ENCODE measurements around the gene SCNN1G.
"Not testable (repeated sequence)": the region's sequence is repeated elsewhere in the genome, so short reads cannot be mapped to it uniquely, and the experiment has no call there.

The SCNN1G gene

GRCh38 chr16:23182679-23183542 lies at the start of gene SCNN1G:
SCNN1G (plus strand) TSS chr16:23182745; CDS start chr16:23186272, 3,527 bp downstream.
- no peak for DNase-seq (ENCODE audit: low read depth)

DNA sequence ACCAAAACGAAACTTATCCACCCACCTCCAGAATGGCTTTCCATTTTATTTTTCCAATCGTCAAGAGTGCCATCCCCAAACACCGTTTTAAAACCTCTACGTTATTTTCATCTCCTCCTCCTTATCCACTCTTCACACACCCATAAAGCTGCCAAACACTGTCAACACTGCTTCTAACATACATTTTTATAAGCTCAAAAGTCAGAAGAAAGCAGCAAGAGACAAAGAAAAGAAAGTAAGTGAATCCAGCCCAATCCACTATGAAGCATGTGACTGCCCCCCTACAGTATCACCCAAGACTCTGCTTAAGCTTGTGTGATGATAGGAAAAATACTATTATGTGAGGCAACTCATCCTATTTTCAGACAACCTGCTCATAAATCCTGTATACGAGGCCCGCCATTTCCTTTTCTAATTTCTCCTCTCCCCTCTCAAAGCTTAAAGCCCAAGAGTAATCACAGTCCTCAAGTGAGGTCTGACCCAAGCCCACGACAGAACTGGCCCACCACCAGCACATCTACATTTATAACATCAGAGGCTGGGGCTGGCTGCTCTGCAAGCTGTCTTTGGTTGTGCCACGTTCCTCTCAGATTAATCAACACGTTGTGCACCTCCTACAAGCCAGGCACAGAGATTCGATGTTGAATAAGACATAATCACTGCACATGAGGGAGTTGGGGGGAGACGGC lies 49.6 kb upstream of the SCNN1G start:
- no peak for DNase-seq (ENCODE audit: low read depth)

DNA sequence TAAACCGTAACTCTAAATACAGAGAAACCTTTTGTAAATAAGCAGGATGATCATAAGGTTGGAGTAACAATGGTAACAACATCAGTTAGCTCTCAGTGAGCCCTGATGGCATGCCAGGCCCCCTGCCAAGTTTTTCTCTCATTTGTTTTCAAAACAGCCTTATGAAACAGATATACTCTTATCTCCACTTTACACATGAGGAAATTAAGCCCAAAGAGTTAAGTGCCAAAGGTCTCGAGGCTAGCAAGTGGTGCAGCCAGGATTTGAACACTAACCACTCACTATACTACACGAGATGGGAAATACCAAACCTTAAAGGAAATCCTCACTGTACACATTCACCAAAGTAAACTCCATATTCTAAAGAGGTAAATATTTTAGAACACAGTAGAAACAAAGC lies 48.3 kb upstream of the SCNN1G start:
- DNase-seq (ENCODE audit: low read depth): no peak

DNA sequence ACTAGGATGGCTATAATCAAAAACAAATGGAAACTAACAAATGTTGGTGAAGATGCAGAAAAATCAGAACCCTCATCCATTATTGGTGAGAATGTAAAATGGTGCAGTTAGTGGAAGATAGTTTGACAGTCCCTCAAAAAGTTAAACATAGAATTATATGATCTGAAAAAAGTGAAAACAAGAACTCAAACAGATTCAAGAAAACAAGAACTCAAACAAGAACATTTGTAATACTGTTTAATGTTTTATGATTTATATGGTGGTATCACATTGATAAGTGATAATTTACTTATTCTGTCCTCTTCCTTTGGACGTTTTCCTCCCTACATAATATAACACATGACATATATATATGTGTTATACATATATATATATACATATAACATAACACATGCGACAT lies 45.3 kb upstream of the SCNN1G start:
- no peak for DNase-seq (ENCODE audit: low read depth)

DNA sequence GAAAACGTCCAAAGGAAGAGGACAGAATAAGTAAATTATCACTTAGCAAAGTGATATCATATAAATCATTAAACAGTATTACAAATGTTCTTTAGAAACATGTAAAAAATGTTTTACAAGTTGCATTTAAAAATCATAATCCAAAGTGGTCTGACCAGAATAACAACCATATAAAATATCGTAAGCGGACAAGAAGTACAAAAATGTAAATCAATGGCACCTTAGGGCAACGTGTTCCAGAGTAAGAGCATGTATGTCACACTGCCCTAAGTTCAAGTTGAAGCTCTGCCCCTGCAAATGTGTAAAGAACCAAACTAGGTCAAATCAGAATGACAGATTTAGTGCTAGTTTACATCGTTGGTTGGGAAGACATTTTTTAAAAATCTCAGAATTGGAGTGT lies 44.7 kb upstream of the SCNN1G start:
- DNase-seq (ENCODE audit: low read depth): no peak

- DNase-seq (ENCODE audit: low read depth): no peak
These were observed 42.4 kb upstream of the SCNN1G start for GRCh38 chr16:23140107-23140506.

DNA sequence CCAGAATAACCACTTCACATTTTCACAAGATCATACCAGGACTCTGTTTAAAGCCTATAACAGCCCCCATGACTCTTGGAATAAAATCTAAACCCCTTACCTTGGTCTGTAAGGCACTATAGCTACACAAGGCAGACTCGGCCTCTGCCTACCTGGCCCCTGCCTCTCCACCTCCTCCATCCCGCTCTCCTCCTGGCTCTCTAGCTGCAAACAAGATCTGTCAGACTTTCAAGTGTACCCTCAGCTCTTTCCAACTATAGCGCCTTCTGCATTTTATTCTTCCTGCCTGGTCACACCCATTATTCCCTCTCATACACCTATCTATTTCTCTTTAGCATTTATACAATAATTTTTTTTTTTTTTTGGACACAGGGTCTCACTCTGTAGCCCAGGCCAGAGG lies 41.5 kb upstream of the SCNN1G start:
- DNase-seq (ENCODE audit: low read depth): no peak

- no peak for DNase-seq (ENCODE audit: low read depth)
These were observed 41.0 kb upstream of the SCNN1G start for GRCh38 chr16:23141500-23141899.

- DNase-seq (ENCODE audit: low read depth): no peak
These were observed 40.4 kb upstream of the SCNN1G start for GRCh38 chr16:23141959-23142740.

DNA sequence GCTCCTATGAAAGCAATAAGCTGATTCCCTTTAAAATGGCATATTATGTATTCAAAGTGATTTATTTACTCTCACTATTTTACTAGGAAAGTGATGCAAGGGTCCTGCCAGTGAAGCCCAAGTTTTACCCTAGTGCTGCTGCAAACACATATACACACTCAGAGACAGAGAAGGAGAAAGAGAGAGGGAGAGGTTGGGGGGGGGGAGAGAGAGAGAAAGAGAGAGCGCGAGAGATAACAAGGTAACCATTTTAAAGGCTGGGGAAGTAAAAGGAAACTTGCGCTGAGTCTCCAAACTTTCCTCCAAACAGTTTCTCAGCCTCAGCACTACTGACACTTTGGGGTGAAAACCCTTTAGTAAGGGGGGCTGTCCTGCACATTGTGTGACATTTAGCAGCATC lies 39.2 kb upstream of the SCNN1G start:
- DNase-seq (ENCODE audit: low read depth): no peak

GRCh38 chr16:23144393-23144792 lies 38.2 kb upstream of the SCNN1G start:
- not testable (repeated sequence) for DNase-seq (ENCODE audit: low read depth)

GRCh38 chr16:23145186-23145585 lies 37.4 kb upstream of the SCNN1G start:
- DNase-seq (ENCODE audit: low read depth): no peak

DNA sequence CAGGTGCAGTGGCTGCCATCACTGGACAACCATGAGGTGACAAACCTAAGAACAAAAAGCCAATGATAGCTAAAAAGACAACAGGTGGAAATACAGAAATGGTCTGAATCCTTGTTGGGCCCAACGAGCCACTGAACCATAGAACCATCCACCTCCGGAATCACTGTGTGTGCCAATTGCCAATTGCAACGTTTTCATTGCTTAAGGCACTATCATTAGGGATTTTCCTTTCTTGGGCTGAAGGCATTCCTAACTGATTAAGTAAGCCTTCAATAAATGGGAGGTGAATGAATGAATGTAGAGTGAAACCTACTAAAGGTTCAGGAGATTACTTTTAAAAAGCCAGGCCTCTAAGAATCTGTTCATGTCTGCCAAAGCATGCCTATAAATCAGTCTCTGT lies 36.9 kb upstream of the SCNN1G start:
- peak; percentile 23 for DNase-seq (ENCODE audit: low read depth)

- DNase-seq (ENCODE audit: low read depth): no peak
These were observed 35.5 kb upstream of the SCNN1G start for GRCh38 chr16:23146877-23147601.

DNA sequence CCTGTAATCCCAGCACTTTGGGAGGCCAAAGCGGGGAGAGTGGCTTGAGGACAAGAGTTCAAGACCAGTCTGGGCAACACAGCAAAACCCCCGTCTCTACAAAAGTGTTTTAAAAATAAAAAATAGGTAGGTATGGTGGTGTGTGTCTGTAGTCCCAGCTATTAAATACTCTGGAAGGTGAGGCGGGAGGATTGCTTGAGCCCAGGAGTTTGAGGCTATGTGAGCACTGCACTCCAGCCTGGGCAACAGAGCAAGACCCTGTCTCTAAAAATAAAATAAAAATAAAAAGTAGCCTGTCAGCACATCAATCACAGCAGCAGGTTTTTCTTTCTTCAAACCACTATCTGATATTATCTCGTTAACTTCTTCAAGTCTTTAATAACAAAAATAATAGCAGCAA lies 34.9 kb upstream of the SCNN1G start:
- DNase-seq (ENCODE audit: low read depth): no peak

DNA sequence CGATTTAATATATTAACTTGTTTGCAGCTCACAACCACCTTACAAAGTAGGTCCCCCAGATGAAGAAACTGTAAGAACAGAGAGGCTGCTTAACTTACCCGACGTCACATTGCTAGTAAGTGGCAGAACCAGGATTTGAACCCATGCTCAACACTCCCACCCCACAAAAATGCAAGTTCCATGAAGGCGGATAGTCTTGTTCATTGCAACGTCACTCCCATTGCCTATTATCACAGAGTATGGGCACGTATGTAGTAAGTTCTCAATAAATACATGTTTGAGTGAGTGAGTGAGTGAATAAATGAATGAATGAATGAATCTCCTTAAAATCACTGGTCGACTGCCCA lies 34.4 kb upstream of the SCNN1G start:
- no peak for DNase-seq (ENCODE audit: low read depth)

- DNase-seq (ENCODE audit: low read depth): no peak
These were observed 33.9 kb upstream of the SCNN1G start for GRCh38 chr16:23148513-23149266.

DNA sequence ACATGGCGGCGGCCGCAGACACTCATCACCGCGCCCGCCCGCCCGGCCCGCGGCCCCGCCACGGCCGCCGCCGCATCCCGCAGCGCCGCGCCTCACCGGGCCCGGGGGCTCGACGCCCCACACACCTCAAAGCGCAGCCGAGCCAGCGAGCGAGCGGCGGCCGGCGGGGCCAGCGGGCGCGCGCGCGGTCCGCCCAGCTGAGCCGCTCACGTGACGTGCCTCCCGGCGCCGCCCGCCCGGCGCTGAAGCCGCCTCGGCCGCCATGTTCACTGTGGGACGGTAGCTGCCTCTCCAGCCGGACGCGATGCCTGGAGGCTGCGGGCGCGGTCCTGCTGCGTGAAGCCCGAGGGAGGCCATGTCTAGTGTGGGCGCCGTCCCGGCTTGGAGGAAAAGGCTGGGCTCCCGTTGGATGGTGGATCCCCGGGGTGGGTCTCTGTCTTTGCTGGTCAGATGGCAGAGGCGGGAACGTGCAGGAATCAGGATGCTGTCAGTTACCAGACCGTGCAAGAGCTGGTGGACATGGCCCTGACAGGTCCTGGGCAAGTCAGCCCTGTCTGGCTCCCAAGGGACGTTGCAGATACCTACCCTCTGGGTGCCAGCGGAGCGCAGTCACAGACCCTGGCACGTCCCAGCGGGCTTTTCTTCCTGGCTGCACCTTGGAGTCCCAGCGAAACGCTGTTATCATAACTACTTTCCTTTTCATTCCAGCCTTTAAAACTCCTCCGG lies 33.1 kb upstream of the SCNN1G start, which contains the start of gene USP31:
Gene USP31 (minus strand): TSS at position 186 of the 726 bp plus-strand sequence. CDS start 182 bp downstream, at position 4.
- peak; percentile 64 for DNase-seq (ENCODE audit: low read depth)

- DNase-seq (ENCODE audit: low read depth): no peak
These were observed 32.6 kb upstream of the SCNN1G start for GRCh38 chr16:23149993-23150364.

GRCh38 chr16:23152386-23153178 lies 30.0 kb upstream of the SCNN1G start:
- no peak for DNase-seq (ENCODE audit: low read depth)
